ENCODE measurements around the gene SMURF1. TPM values are rescaled to one million over a fixed set of nuclear protein-coding genes. Genes with fewer than 3 reads are reported as not detected.

SMURF1 gene
- total and polyA plus RNA-seq, 2 of the 4 experiments (the other 2 are of a cell fraction): 13.4 to 20.3 TPM

GRCh38 chr7:99141841-99142726, 1.8 kb downstream of the SMURF1 start:
- in situ Hi-C loops (cut with MboI; ENCODE audit: low sequenced_read_pairs): no loop called here
- CTCF ChIA-PET: interaction anchor here (0.6 kb wide), 1 partner anchor 31 kb away, joined by 4 read pairs; no protein-coding TSS in a partner anchor
- POLR2A ChIA-PET (ENCODE audit: unreplicated experiment): interaction anchor here (0.6 kb wide), 1 partner anchor 183 kb away, joined by 6 read pairs; no protein-coding TSS in a partner anchor
- H3K18ac ChIP-seq (ENCODE audit: low read depth, low read length): peak overlapping the region; percentile 63
- H3K4me2 ChIP-seq (ENCODE audit: low read depth, low read length): peak overlapping the region; percentile 83
- H3K36me3 ChIP-seq (ENCODE audit: control insufficient read depth, insufficient read depth, low read length): no peaks in the 10 kb centered on the region
- peak overlapping the region; percentile 94 for H4K91ac ChIP-seq (ENCODE audit: insufficient read depth, low read depth, low read length)
- H3K4me3 ChIP-seq (ENCODE audit: insufficient read depth, low read depth, low read length): peak overlapping the region; percentile 99
- H4K5ac ChIP-seq (ENCODE audit: low read depth, low read length): peak overlapping the region; percentile 33
- peak overlapping the region; percentile 9 for H2BK20ac ChIP-seq (ENCODE audit: low read depth, low read length)
- H3K4ac ChIP-seq (ENCODE audit: low read depth, low read length): peak overlapping the region; percentile 77
- DNase-seq (peak; percentile 79), ATAC-seq (ENCODE audit: low read depth) (peak; percentile 63)
- H2BK15ac ChIP-seq (ENCODE audit: low read depth, low read length): peak overlapping the region; percentile 59; the same call in 2 of the 3 replicates
- H2BK5ac ChIP-seq (ENCODE audit: low read depth, low read length, poor library complexity, severe bottlenecking): peak overlapping the region; percentile 82
- no peaks in the 10 kb centered on the region for H3K9me3 ChIP-seq (ENCODE audit: control insufficient read depth, insufficient read depth, low read length)
- H3K79me1 ChIP-seq (ENCODE audit: low read depth in 1 of 2, low read length in 2 of 2): peaks cover 8 to 38% of the 10 kb centered on the region in 2 experiments; a peak in 3 of 4 replicates
- H4K8ac ChIP-seq (ENCODE audit: low read depth in 2 of 2, low read length in 2 of 2): peak overlapping the region; percentile 84 to 92
- peak overlapping the region; percentile 85 for H2AK5ac ChIP-seq (ENCODE audit: low read depth, low read length)
- H3K56ac ChIP-seq (ENCODE audit: extremely low read depth, insufficient read depth, low read length): peak overlapping the region; percentile 89
- H4K20me1 ChIP-seq (ENCODE audit: insufficient read depth, low read length): peaks cover 33% of the 10 kb centered on the region
- H3K27me3 ChIP-seq (ENCODE audit: control insufficient read depth, insufficient read depth, low read length): no peaks in the 10 kb centered on the region
- dilution Hi-C loops (cut with HindIII; ENCODE audit: low sequenced_read_pairs, unreplicated experiment): no loop called here
- H2BK120ac ChIP-seq (ENCODE audit: low read depth, low read length): peak overlapping the region; percentile 82
- peak overlapping the region; percentile 96 for H2AK9ac ChIP-seq (replicated peaks; ENCODE audit: low read depth, low read length, poor library complexity)
- peaks cover 7% of the 10 kb centered on the region for H3K4me1 ChIP-seq (ENCODE audit: control insufficient read depth, insufficient read depth, low read length)
- no peak for TF ChIP-seq MXI1 (IDR thresholded peaks at IDR 0.05; ENCODE audit: borderline replicate concordance, low read depth, low read length)
- peak; percentile 58; the same call in 1 of the 2 replicates for TF ChIP-seq POLR2A (IDR thresholded peaks at IDR 0.05; ENCODE audit: low read depth, low read length)
- TF ChIP-seq SMC3 (IDR thresholded peaks at IDR 0.05; ENCODE audit: low read depth, low read length): peak; percentile 4; the same call in 1 of the 2 replicates
- no peaks in the 10 kb centered on the region; the same call in 1 of the 2 replicates for H3K9me1 ChIP-seq (ENCODE audit: insufficient read depth, low read length)
- H3K14ac ChIP-seq (replicated peaks; ENCODE audit: low read depth, low read length): peak overlapping the region; percentile 94
- H2AFZ ChIP-seq (replicated peaks; ENCODE audit: low read length, poor library complexity): peak overlapping the region; percentile 53
- peak overlapping the region; percentile 90 for H3K27ac ChIP-seq (ENCODE audit: insufficient read depth, low read length)
- TSS peak; percentile 39 for BruUV-seq (replicated peaks)
- intact Hi-C loops (cut with micrococcal nuclease): loop anchor here (1.0 to 5.0 kb wide), 3 partner anchors 69 to 185 kb away; partner anchors contain the start of gene ARPC1A
- 1% methylated on average over 17 of the region's 27 CpGs; no CpG with 5 or more reads in 1 of the 2 experiments for WGBS, 2 experiments (ENCODE audit: extremely low coverage in 2 of 2, insufficient read length in 1 of 2)
- peak overlapping the region; percentile 83 for H3K9ac ChIP-seq (ENCODE audit: low read depth, low read length)
- H3K23ac ChIP-seq (ENCODE audit: low read depth, low read length): peak overlapping the region; percentile 93
